GM18519 (cell line): ENCODE measurements around the gene CYTH1.
"Not testable (repeated sequence)": the region's sequence is repeated elsewhere in the genome, so short reads cannot be mapped to it uniquely, and the experiment has no call there.

ENCODE experiments used
- ATAC-seq: cut with Tn5 transposase; IDR thresholded peaks from one replicate; pipeline ENCODE4 v1.9.1; 2021; ENCODE audit warnings: mild to moderate bottlenecking, moderate library complexity; ENCODE audit not compliant: unreplicated experiment, low FRiP score

CYTH1 gene

DNA sequence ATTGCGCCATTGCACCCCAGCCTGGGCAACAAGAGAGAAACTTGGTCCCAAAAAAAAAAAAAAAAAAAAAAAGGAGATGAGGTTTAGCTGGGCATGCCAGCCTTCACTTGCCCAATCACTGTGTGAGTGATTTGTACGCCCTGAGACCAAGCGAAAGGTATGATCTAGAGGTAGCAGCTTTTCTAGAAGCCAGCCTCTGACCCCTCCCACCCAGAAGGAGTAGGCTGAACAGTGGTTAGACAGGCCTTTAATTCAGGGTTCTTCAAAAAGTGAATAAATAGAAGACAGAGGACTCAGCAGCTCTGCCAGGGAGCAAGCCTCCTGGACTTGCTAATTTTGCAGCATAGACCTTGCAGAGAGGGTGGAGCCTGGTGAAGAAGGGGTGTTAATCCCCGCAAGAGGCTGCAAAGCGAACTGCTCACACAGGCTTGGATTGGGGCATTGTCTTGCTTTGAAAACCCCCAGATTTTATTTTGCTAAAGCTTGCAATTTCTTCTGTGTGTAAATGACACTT is 7.1 kb upstream of the CYTH1 start:
- no peak for ATAC-seq

GRCh38 chr17:78788451-78788850 is 6.4 kb upstream of the CYTH1 start:
- ATAC-seq = no peak

- no peak for ATAC-seq
These were observed 5.4 kb upstream of the CYTH1 start for GRCh38 chr17:78787444-78787843.

GRCh38 chr17:78785663-78786057 is 3.6 kb upstream of the CYTH1 start:
- ATAC-seq = no peak

GRCh38 chr17:78785011-78785662 is 3.1 kb upstream of the CYTH1 start:
- no peak for ATAC-seq

DNA sequence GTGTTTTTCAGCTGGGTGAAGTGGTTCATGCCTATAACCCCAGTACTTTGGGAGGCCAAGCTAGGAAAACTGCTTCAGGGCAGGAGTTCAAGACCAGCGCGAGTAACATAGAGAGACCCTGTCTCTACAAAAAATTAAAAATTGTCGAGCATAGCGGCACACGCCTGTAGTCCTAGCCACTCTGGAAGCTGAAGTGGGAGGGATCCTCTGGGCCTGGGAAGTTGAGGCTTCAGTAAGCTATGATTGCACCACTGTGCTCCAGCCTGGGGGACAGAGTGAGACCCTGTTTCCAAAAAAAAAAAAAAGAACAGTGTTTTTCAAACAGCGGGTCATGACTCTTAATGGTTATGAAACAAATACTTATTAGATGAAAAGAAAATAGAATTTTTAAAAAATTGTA is 2.3 kb upstream of the CYTH1 start:
- ATAC-seq = no peak

- no peak for ATAC-seq
These were observed 1.7 kb upstream of the CYTH1 start for GRCh38 chr17:78783711-78784324.

GRCh38 chr17:78781104-78781892 is 775 bp downstream of the CYTH1 start:
- no peak for ATAC-seq

- no peak for ATAC-seq
These were observed 1.7 kb downstream of the CYTH1 start for GRCh38 chr17:78780335-78780734.

DNA sequence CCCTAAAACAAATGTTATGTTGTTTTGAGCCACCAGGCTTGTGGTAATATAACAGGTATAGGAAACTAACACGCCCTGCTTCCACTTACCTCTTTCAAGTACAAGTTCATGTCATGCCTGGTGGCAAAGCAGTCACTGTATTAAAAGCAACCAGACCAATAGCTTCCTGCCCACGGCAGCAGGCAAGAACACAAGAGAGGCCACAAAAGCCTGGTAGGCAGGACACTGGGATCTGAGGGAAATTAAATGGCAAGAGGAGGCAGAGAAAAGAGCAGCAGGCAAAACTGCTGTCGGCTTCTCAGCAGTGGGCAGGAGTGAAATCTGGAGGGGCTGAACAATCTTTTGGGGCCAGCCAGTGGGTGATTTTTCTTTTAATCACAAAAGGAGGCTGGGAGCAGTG is 2.2 kb downstream of the CYTH1 start:
- no peak for ATAC-seq

GRCh38 chr17:78779286-78779651 is 2.8 kb downstream of the CYTH1 start:
- ATAC-seq = not testable (repeated sequence)

DNA sequence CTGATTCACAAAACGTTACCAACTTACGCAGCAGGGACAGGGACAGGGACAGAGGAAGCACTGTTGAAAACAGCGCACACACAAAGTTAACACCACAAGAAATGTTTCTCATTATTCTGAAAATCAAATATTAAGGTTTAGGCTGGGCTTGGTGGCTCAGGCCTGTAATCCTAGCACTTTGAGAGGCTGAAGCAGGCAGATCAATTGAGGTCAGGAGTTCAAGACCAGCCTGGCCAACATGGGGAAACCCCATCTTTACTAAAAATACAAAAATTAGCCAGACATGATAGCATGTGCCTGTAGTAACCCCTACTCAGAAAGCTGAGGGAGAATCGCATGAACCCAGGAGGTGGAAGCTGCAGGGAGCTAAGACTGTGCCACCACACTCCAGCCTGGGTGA is 4.2 kb downstream of the CYTH1 start:
- no peak for ATAC-seq

- no peak for ATAC-seq
These were observed 7.0 kb downstream of the CYTH1 start for GRCh38 chr17:78774956-78775571.

GRCh38 chr17:78774453-78774852 is 7.6 kb downstream of the CYTH1 start:
- ATAC-seq = no peak

- ATAC-seq = peak; percentile 32
These were observed 10.2 kb downstream of the CYTH1 start for GRCh38 chr17:78771758-78772382.

DNA sequence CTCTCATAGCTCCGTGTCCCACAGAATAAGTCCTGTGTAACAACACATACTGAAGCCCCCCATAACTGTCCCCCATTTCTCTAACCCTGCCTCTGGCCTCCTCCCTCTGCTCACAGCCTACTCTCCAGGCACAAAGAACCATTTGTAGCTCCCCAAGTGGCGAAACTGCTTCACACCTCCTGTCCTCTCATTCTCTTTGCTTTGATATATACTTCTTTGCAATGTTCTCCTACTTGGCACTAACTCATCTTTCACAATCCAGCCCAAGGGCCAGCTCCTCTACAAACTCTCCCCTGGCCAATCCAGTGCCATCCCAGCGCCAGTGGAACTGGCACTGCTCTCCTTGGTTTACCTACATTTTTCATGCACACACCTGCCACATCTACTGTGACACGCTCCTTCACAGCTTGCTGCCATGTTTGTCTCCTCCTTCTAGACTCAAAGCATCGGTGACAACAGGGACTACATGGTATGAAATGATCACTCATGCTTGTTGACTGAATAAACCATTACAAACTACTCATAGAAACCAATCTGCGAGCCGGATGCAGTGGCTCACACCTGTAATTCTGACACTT is 12.8 kb downstream of the CYTH1 start:
- ATAC-seq = no peak

DNA sequence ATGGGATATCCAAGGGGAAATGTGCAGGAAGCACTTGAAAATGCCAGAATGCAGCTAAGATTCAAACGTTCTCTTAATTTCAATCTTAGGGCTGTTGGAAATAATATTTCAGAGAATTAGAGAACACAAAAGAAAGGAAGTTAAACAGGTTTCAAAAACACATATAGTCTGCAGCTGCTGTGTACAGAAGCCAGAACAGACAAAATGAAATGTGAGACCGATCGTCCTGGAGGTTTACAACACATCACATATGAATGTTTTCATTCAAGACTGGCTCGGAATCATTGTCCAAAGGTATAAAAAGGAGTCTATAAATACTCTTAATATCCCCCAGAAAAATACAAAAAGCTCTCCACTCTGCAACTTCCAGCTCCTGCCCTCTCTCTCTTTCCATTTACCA is 14.3 kb downstream of the CYTH1 start:
- ATAC-seq = no peak

GRCh38 chr17:78766743-78767294 is 15.3 kb downstream of the CYTH1 start:
- no peak for ATAC-seq

- no peak for ATAC-seq
These were observed 15.8 kb downstream of the CYTH1 start for GRCh38 chr17:78766225-78766624.

DNA sequence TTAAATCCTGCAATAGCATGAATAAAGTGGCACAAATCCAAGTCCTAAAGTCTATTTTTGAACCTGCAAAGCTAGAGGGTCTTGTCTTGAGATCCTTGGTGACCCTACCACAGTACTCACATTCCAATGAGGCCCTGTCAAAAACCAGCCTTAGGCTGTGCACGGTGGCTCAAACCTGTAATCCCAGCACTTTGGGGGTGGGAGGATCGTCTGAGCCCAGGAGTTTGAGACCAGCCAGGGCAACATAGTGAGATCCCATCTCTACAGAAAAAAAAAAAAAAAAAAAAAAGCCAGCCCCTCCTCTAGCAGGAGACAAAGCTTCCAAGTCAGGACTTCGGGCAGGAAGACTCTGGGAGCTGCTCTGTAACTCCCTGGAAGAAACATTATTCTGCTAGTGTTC is 16.3 kb downstream of the CYTH1 start:
- no peak for ATAC-seq
